ENCODE measurements around the gene CEACAM16. TPM values are rescaled to one million over a fixed set of nuclear protein-coding genes. Genes with fewer than 3 reads are reported as not detected.

CEACAM16 gene
- total and polyA plus RNA-seq, 10 donors = not detected

DNA sequence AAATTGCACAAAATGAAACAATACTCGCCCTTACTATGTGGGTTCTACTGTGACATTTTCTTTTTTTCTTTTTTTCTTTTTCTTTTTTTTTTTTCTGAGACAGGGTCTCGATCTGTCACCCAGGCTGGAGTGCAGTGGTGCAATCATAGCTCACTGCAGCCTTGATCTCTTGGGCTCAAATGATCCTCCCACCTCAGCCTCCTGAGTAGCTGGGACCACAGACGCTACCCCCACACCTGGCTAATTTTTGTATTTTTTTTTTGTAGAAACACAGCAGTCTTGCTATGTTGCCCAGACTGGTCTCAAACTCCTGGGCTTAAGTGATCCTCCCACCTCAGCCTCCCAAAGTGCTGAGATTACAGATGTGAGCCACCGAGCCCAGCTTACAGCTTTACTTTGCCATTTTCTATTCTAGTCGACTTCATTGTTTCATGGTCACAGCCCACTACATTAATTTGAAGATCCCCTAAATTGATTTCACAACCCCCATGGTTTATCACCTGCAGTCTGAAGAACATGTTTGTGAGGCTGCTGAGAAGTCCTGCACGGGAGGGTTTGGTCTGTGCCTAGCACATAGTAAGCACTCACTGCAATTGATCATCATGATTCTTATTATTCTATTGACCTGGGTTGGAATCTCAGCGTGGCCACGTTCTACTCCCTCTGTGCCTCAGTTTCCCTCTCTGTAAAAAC lies 53.3 kb downstream of the CEACAM16 start:
- WGBS, 5 donors = 30 to 38% (median 32%) methylated on average over 8 of the region's 8 CpGs
- Histone ChIP-seq H3K9me3 (no peaks in the 10 kb centered on the region), H3K4me1 (peaks cover 57 to 95% (median 85%) of the 10 kb centered on the region in 6 donors), H3K4me3 (peak overlapping the region; percentile 20 to 85 (median 58)), H3K27ac (peak overlapping the region; percentile 71 to 99 (median 97)), H3K27me3 (replicated peaks in 1 of 7) (no peaks in the 10 kb centered on the region), H3K36me3 (peaks cover 0 to 54% (median 40%) of the 10 kb centered on the region in 6 donors)
- intact Hi-C loops (cut with DNase I; ENCODE audit: low total_unique reads) = no loop called here
- no peak for TF ChIP-seq CTCF (IDR thresholded peaks at IDR 0.05 in 8 of 11, conservative IDR thresholded peaks at IDR 0.05 in 3 of 11)
- no peak for DNase-seq

DNA sequence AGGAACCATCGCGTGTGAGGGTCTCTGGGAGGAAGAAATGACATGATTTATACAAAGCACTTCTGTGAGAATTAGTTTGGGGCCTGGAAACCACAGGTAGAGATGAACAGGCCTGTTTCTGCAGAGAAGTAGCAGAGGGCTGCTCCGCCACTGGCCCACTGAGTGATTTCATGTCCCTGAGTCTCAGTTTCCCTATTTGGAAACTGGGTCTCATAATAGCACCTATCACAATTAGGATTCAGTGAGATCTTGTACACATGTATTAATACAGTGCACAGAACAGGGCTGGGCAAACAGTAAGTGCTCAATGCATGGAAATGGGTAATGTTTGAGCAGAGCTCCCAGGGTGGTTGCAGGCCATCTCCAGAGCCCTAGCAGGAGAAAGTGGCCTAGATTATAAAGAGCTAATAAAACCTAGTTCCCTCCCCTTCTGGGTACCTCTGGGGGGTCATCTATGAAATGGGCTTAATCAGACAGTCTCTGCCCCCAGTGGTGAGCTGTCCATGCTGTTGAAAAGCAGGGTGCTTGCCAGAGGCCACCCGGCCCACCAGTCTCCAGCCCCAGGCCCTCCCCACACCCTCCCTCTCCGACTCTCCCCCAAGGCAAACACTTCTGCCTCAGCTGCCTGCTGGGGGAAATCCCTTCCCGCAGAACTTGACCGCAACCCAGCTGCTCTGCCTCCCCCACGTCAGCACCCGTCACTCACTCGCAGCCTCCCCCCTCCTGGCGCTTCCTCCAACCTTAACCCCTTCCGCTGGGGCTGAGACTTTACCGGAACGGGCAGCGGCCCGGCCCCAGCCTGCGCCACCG lies 54.1 kb downstream of the CEACAM16 start:
- no peaks in the 10 kb centered on the region for H3K27me3 ChIP-seq (replicated peaks in 1 of 7)
- WGBS, 5 donors = 5 to 10% (median 6%) methylated on average over 15 to 18 of the region's 18 CpGs
- peaks cover 0 to 62% (median 48%) of the 10 kb centered on the region in 6 donors for H3K36me3 ChIP-seq
- no peaks in the 10 kb centered on the region for H3K9me3 ChIP-seq
- H3K27ac ChIP-seq = peak overlapping the region; percentile 93 to 99 (median 97)
- DNase-seq = peak; percentile 99
- intact Hi-C loops (cut with DNase I; ENCODE audit: low total_unique reads) = no loop called here
- H3K4me3 ChIP-seq = peak overlapping the region; percentile 45 to 85 (median 58)
- TF ChIP-seq POLR2A (IDR thresholded peaks at IDR 0.05) (peak; percentile 32 to 92 (median 46)), POLR2AphosphoS5 (IDR thresholded peaks at IDR 0.05) (peak; percentile 96 to 98 (median 98)), CTCF (IDR thresholded peaks at IDR 0.05 in 8 of 11, conservative IDR thresholded peaks at IDR 0.05 in 3 of 11) (peak in 5 of 11 experiments; percentile 12 to 38 (median 36))
- H3K4me1 ChIP-seq = peaks cover 55 to 95% (median 84%) of the 10 kb centered on the region in 6 donors

DNA sequence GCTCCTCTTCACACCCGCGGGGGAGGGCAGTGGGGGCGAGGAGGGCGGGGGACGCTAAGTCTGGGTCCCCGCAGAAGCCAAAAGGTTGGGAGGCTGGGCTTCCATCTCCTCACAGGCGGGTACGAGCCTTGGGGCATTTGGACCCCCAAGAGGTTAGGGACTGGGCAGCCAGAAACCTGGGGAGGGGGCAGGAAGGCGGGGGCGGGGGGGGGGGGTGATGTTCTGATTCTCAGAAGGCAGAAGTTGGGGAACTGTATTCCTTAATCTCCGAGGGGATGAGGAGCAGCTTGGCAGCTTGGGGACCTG lies 54.6 kb downstream of the CEACAM16 start:
- peaks cover 0 to 67% (median 53%) of the 10 kb centered on the region in 6 donors for H3K36me3 ChIP-seq
- H3K27ac ChIP-seq = peak overlapping the region; percentile 93 to 99 (median 97)
- H3K4me3 ChIP-seq = peak overlapping the region; percentile 45 to 85 (median 58)
- TF ChIP-seq CTCF (IDR thresholded peaks at IDR 0.05 in 8 of 11, conservative IDR thresholded peaks at IDR 0.05 in 3 of 11) = peak in 1 of 11 experiments; percentile 5
- no peak for TF ChIP-seq POLR2A (IDR thresholded peaks at IDR 0.05)
- TF ChIP-seq POLR2AphosphoS5 (IDR thresholded peaks at IDR 0.05) = no peak
- WGBS, 5 donors = 0 to 3% (median 1%) methylated on average over 7 to 11 of the region's 11 CpGs
- intact Hi-C loops (cut with DNase I; ENCODE audit: low total_unique reads) = no loop called here
- H3K4me1 ChIP-seq = peaks cover 55 to 97% (median 87%) of the 10 kb centered on the region in 6 donors
- no peaks in the 10 kb centered on the region for H3K9me3 ChIP-seq
- DNase-seq = no peak
- H3K27me3 ChIP-seq (replicated peaks in 1 of 7) = no peaks in the 10 kb centered on the region
